Ectodermal cell (in vitro differentiated cells): ENCODE data around the gene COL24A1.
"Not testable (repeated sequence)": the region's sequence is repeated elsewhere in the genome, so short reads cannot be mapped to it uniquely, and the experiment has no call there.

Experiments used
- H3K27ac ChIP-seq: 2 replicates; pipeline ENCODE4 v1.7.0; 2013; ENCODE audit warnings: mild to moderate bottlenecking, low read depth, low read length; ENCODE audit not compliant: insufficient read depth, poor library complexity, severe bottlenecking
- H3K27me3 ChIP-seq: 2 replicates; pipeline ENCODE4 v1.7.0; 2013; ENCODE audit warnings: mild to moderate bottlenecking, low read length; ENCODE audit not compliant: insufficient read depth, control insufficient read depth, poor library complexity, severe bottlenecking
- H3K36me3 ChIP-seq: one replicate; pipeline ENCODE4 v1.7.0; 2013; ENCODE audit warnings: low read length; ENCODE audit not compliant: control insufficient read depth, insufficient read depth
- H3K4me1 ChIP-seq: one replicate; pipeline ENCODE4 v1.7.0; 2013; ENCODE audit warnings: low read length; ENCODE audit not compliant: control insufficient read depth, insufficient read depth
- H3K4me3 ChIP-seq: 2 replicates; pipeline ENCODE4 v1.7.0; 2013; ENCODE audit warnings: low read depth, low read length, control low read depth; ENCODE audit not compliant: insufficient read depth
- H3K9me3 ChIP-seq: 2 replicates; pipeline ENCODE4 v1.7.0; 2013; ENCODE audit warnings: mild to moderate bottlenecking, low read length, moderate library complexity; ENCODE audit not compliant: control insufficient read depth
- WGBS, 2 experiments: methylation state at CpG; one replicate each; pipeline ENCODE4 v1.1.7; 2013; ENCODE audit warnings: missing lambda C conversion rate in 2 of 2; 5-methylcytosine and 5-hydroxymethylcytosine counted together

Gene COL24A1

GRCh38 chr1:86089765-86090164 lies 66.8 kb downstream of the COL24A1 start:
- Histone ChIP-seq H3K4me1 (no peaks in the 10 kb centered on the region), H3K27me3 (no peaks in the 10 kb centered on the region), H3K9me3 (no peaks in the 10 kb centered on the region), H3K27ac (no peak overlapping the region), H3K36me3 (no peaks in the 10 kb centered on the region), H3K4me3 (no peak overlapping the region)
- WGBS, 2 experiments = 93 to 94% methylated on average over 16 of the region's 16 CpGs

- 96% methylated on average over 3 of the region's 3 CpGs for WGBS, 2 experiments
- no peaks in the 10 kb centered on the region for H3K9me3 ChIP-seq
- no peaks in the 10 kb centered on the region for H3K4me1 ChIP-seq
- no peaks in the 10 kb centered on the region for H3K36me3 ChIP-seq
- no peak overlapping the region for H3K4me3 ChIP-seq
- no peak overlapping the region for H3K27ac ChIP-seq
- H3K27me3 ChIP-seq = no peaks in the 10 kb centered on the region
Observed at GRCh38 chr1:86085741-86086409, 70.7 kb downstream of the COL24A1 start.

GRCh38 chr1:86084998-86085397 lies 71.6 kb downstream of the COL24A1 start:
- Histone ChIP-seq H3K36me3 (no peaks in the 10 kb centered on the region), H3K27ac (no peak overlapping the region), H3K4me3 (no peak overlapping the region), H3K9me3 (no peaks in the 10 kb centered on the region), H3K27me3 (no peaks in the 10 kb centered on the region), H3K4me1 (no peaks in the 10 kb centered on the region)

GRCh38 chr1:86082183-86082582 lies 74.4 kb downstream of the COL24A1 start:
- no peak overlapping the region for H3K27ac ChIP-seq
- no peaks in the 10 kb centered on the region for H3K9me3 ChIP-seq
- H3K4me1 ChIP-seq = no peaks in the 10 kb centered on the region
- H3K27me3 ChIP-seq = no peaks in the 10 kb centered on the region
- no peaks in the 10 kb centered on the region for H3K36me3 ChIP-seq
- H3K4me3 ChIP-seq = no peak overlapping the region

GRCh38 chr1:86072474-86072873 lies 84.1 kb downstream of the COL24A1 start:
- H3K36me3 ChIP-seq, H3K4me3 ChIP-seq, H3K27ac ChIP-seq, H3K9me3 ChIP-seq, H3K4me1 ChIP-seq, H3K27me3 ChIP-seq: not testable (repeated sequence)
- WGBS, 2 experiments = 90 to 92% methylated on average over 6 of the region's 6 CpGs

GRCh38 chr1:86071870-86072269 lies 84.7 kb downstream of the COL24A1 start:
- 93 to 97% methylated on average over 6 of the region's 6 CpGs for WGBS, 2 experiments

GRCh38 chr1:86069757-86070145 lies 86.8 kb downstream of the COL24A1 start:
- H3K9me3 ChIP-seq = no peaks in the 10 kb centered on the region
- H3K27ac ChIP-seq = no peak overlapping the region
- H3K4me3 ChIP-seq = no peak overlapping the region
- H3K4me1 ChIP-seq = no peaks in the 10 kb centered on the region
- no peaks in the 10 kb centered on the region for H3K36me3 ChIP-seq
- WGBS, 2 experiments = 86 to 91% methylated on average over 2 of the region's 2 CpGs
- H3K27me3 ChIP-seq = no peaks in the 10 kb centered on the region

More at GRCh38 chr1:86071870-86072269, 84.7 kb downstream of the COL24A1 start:
- H3K4me3 ChIP-seq, H3K27ac ChIP-seq, H3K4me1 ChIP-seq, H3K27me3 ChIP-seq, H3K9me3 ChIP-seq, H3K36me3 ChIP-seq: not testable (repeated sequence)

GRCh38 chr1:86068841-86069756 lies 87.5 kb downstream of the COL24A1 start:
- 85 to 94% methylated on average over 3 of the region's 3 CpGs for WGBS, 2 experiments
- H3K27ac ChIP-seq = no peak overlapping the region
- no peak overlapping the region for H3K4me3 ChIP-seq
- H3K9me3 ChIP-seq = no peaks in the 10 kb centered on the region
- no peaks in the 10 kb centered on the region for H3K36me3 ChIP-seq
- H3K4me1 ChIP-seq = no peaks in the 10 kb centered on the region
- no peaks in the 10 kb centered on the region for H3K27me3 ChIP-seq

- Histone ChIP-seq H3K4me1 (no peaks in the 10 kb centered on the region), H3K9me3 (no peaks in the 10 kb centered on the region)
- WGBS, 2 experiments = 92 to 94% methylated on average over 3 of the region's 3 CpGs
Observed at GRCh38 chr1:86068271-86068721, 88.3 kb downstream of the COL24A1 start.

GRCh38 chr1:86067626-86068025 lies 88.9 kb downstream of the COL24A1 start:
- Histone ChIP-seq H3K9me3 (no peaks in the 10 kb centered on the region), H3K4me1 (no peaks in the 10 kb centered on the region), H3K27ac (no peak overlapping the region), H3K27me3 (no peaks in the 10 kb centered on the region), H3K4me3 (no peak overlapping the region), H3K36me3 (no peaks in the 10 kb centered on the region)

More at GRCh38 chr1:86068271-86068721, 88.3 kb downstream of the COL24A1 start:
- no peak overlapping the region for H3K4me3 ChIP-seq
- H3K27me3 ChIP-seq = no peaks in the 10 kb centered on the region
- H3K36me3 ChIP-seq = no peaks in the 10 kb centered on the region
- no peak overlapping the region for H3K27ac ChIP-seq
